Measurements from ENCODE around the gene NEIL3. TPM values are rescaled to one million over a fixed set of nuclear protein-coding genes. Genes with fewer than 3 reads are reported as not detected.

The NEIL3 gene
- total and polyA plus RNA-seq, 2 of the 8 experiments (the other 6 are each of a cell fraction or from before 2014, with no cell fraction given) = 5.5 to 11.0 TPM

GRCh38 chr4:177266506-177266905 is 43.2 kb upstream of the NEIL3 start (continued):
- TF ChIP-seq KDM5A (IDR thresholded peaks at IDR 0.05; ENCODE audit: low read length) (no peak), RXRA (IDR thresholded peaks at IDR 0.05; ENCODE audit: insufficient read depth, low read depth, low read length) (no peak), CEBPB (IDR thresholded peaks at IDR 0.05; ENCODE audit: low read depth, low read length) (no peak), TAF7 (optimal IDR thresholded peaks at IDR 0.05; ENCODE audit: borderline replicate concordance, low read depth, low read length) (no peak), TBP (IDR thresholded peaks at IDR 0.05; ENCODE audit: low read depth, low read length) (no peak), MAFK (IDR thresholded peaks at IDR 0.05; ENCODE audit: low read depth, low read length) (no peak)

Data from H1 (cell line).